GM19239 (cell line): Measurements from ENCODE around the gene TNFRSF1A.

Experiments
- DNase-seq: peaks from one replicate; pipeline ENCODE4 v3.0.0; 2011; ENCODE audit warnings: low spot score; ENCODE audit not compliant: insufficient read length
- FAIRE-seq: peaks from 2 replicates; lab custom pipeline; 2011; peaks lifted over from hg19 to GRCh38; lab: Jason Lieb, UNC

TNFRSF1A gene

DNA sequence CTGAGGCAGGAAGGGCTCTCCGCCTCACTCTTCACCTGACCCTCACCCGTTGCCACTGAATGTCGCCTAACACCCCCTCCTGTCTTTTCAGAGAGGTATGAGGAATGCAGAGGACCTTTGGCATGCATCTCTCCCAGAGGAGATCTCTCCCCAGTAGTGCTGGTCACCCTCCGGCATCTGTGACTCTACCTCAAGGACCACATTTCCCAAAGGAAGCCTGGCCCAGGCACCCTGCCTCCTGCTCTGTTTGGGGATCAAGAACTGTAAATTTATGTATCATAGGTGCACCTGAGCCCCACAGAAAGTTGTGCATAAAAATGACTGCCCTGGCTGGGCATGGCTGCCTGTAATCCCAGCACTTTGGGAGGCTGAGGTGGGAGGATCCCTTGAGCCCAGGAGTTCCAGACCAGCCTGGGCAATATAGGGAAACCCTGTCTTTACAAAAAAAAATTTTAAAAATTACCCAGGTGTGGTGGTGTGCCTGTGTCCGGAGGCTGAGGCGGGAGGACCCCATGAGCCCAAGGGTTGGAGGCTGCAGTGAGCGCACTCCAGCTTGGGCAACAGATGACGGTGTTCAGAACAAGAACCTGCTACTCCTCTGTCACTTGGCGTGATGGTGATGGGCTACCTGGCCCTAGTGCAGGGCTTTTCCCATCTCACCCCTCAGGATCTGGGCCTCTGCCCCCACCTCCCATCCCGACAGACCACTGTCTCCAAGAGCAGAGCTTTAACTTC is 13.7 kb downstream of the TNFRSF1A start:
- DNase-seq (no peak), FAIRE-seq (no peak)

DNA sequence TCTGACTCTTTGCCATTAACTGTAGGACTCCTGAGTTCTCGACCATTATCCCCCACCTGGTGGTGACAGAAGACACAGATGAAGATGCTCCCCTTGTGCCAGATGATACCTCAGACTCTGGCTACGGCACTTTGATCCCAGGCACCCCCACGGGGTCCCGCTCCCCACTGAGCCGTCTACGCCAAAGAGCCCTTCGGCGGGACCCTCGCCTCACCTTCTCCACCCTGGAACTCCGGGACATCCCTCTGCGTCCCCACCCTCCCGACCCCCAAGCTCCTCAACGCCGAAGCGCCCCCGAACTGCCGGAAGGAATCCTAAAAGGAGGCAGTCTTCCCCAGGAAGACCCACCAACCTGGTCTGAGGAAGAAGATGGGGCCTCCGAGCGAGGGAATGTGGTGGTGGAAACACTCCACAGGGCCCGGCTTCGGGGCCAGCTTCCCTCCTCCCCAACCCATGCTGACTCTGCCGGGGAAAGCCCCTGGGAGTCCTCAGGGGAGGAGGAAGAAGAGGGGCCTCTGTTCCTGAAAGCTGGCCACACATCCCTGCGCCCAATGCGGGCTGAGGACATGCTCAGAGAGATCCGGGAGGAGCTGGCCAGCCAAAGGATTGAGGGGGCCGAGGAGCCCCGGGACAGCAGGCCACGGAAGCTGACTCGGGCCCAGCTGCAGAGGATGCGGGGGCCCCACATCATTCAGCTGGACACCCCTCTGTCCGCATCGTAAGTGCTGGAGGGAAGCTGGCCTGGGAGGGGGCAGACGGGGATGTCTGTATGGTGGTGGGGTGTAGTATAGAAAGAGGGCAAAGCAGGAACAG is 14.4 kb downstream of the TNFRSF1A start:
- no peak for FAIRE-seq
- no peak for DNase-seq

DNA sequence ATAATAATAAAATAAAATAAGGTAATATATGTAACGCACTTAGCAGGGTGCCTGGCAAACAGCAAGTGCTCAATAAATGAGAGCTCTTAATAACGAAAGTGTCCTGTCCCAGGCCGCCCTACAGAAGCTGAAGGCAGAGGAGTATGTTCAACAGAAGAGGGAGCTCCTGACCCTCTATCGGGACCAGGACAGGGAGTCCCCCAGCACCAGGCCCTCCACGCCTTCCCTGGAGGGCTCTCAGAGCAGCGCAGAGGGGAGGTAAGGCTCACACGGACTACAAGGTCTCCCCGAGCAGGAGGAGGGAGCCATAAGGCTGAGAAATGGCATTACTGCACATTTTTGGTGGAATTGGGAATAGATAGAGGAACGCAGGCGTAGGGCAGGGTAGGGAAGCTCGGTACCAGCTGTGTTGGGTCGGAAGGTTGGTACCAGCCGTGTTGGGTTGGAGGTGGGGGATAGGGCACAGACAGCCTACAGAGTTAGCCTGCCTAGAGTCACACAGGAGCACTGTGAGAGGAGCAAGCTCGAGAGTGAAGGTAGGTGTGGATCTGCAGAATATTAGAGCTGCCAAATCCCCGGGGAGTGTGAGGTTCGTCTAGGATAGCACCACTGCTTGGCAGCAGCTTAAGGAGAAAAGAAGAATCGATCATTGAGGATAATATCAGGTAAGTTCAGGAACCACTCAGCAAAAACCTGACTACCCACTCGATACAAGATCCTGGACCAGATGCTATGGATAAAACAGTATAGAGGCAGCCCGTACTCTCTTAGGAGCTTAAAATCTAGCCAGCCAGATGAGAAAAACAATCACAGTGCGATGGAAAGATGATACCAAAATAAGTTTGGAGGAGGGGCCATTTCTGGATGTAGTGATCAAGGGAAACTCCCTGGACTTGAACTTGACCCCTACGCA is 15.3 kb downstream of the TNFRSF1A start:
- DNase-seq (no peak), FAIRE-seq (no peak)

DNA sequence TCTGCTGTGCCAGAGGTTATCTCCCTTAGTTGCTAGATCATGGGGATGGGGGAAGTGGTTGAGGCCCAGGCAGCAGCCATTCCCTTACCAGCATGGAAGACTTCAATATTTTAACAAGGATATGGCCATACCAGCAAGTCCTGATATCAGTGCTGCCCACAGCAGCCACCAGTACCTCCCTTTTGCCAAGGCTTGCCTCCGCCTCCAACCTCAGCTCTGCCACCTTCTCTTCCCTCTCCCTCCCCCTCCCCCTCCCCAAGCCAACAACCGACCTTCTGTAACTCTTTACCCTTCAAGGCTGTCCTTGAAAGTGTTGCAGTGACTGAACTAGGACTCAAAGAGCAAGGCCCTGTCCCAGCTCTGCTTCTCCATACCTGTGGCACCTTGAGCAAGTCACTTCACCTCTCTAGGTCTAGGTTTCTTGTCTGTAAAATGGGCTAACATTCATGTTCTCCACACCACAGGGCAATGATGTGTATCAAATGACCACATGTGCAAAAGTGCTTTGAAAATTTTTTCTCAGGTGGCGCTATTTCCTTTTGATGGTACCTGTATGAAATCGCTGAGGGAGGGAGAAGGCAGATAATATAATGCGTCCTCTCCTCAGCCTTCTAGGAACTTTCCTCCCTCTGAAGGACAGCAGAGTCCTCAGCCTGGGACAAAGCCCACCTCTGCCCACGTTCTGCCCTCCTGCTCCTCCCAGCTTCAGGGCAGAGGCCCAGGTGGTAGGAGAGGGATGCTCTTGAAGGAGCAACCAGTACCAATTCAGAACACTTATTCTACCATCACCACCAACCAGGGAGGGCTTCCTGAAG is 16.7 kb downstream of the TNFRSF1A start:
- FAIRE-seq (no peak), DNase-seq (no peak)

DNA sequence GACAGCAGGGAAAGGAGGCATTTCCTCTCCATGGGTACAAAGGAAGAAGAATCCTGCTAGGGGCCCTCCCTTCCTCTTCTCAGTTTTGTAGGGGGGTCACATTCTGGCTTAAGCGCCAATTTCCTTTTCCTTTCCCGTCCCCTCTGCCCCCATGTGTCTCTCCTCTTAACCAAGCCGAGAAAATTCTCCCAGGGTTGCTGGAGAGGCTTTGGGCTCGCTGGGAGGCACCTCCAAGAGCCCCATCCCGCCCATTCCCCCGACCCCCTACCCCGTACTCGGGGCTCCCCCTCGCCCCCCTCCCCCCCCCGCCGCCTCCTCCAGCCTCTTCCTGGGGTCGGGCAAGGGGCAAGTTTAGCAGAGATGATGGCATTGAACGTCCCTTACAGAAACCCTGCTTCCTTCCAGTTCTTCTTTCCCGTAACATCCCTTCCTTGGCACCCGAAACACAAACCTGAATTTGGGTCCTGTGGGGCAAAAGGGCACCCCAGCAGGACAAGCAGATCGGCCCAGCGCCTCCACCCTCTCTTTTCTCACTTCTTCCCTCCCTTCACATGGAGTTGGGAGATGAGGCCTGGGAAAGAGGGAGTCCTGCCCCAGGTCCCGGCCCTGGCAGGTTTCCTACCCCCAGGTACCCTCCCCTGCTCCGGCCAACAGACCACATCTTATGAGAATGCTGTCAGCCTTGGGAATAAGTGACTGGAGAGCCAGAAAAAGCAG is 17.7 kb downstream of the TNFRSF1A start:
- DNase-seq = no peak
- no peak for FAIRE-seq

DNA sequence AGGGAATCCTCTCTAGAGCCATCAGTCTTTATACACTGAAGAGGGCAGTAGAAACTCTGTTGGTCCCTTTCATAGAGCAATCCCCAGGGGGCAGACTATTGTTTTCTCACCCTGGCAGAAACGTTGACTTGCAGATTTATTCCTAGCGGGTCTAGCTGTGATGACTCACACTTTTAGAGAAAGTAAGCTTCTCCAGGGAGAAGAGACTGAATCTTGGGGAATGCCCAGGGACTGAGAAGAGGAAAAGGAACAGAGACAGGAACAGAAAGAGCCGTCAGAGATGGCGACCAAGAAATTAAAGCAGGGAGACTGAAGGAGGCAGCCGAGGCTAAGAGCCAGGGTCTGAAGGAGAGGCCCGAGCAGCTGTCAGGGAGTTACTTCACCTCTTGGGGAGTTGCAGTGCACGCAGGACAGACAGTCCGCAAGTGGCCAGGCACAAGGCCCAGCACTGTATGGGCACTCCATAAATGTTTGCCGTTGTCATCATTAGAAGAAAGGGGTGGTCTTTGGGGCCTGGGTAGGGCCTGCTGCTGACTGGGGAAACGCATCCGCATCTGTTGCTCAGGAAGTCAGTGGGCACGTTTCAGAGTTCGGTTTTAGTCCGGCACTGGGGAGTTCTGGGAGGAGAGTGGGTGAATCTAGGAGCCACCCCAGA is 18.4 kb downstream of the TNFRSF1A start:
- FAIRE-seq (peak; percentile 89), DNase-seq (peak; percentile 79)

DNA sequence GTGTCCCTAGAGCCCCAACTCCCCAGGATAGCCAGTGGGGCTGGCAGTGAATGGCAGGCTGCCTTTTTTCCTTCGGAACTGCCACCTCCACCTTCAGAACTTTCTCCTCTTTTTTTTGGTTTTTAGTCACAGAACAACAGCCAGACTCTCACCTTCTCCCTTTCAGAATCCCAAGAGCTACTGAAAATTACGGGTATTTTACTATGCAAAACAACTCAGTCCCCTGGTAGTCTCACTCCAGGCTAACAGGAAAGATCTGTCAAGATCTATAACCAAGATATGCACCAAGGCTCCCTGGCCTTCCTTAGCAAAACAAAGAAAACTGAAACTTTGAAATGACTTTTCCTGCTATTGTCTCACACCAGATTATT is 18.9 kb downstream of the TNFRSF1A start:
- FAIRE-seq = no peak
- DNase-seq = no peak

DNA sequence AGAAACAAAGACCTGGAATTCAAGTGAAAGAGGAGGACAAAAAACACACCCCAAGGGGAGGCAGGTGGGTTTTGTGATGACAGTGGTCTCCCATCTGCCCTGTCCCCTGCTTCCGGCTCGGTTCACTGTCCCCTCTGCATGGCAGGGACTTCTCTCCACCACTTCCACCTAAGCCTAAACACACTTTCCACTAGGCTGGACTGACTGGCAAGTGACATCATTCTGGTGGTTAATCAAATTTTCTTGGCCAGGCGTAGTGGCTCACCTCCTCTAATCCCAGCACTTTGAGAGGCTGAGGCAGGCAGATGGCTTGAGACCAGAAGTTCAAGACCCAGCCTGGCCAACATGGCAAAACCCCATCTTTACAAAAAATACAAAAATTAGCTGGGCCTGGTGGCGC is 19.5 kb downstream of the TNFRSF1A start:
- DNase-seq (no peak), FAIRE-seq (no peak)

DNA sequence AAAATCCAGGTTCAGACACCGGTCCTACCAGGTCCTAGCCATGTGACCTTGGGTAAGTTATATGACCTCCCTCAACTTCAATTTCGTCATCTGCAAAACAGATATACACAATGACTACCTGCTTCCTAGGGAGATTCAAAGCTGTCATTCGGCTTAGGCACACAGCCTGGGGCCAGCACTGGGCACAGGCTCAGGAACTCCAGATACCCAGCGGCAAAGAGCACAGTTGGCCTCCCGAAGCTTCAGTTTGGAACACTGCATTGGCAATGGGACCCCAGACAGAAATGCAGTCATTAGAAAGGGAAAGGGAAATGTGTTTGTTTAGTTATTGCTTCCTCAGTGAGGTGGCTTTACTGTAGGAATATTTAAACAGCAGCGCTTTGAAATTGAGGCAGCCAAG is 20.0 kb downstream of the TNFRSF1A start:
- no peak for FAIRE-seq
- no peak for DNase-seq

DNA sequence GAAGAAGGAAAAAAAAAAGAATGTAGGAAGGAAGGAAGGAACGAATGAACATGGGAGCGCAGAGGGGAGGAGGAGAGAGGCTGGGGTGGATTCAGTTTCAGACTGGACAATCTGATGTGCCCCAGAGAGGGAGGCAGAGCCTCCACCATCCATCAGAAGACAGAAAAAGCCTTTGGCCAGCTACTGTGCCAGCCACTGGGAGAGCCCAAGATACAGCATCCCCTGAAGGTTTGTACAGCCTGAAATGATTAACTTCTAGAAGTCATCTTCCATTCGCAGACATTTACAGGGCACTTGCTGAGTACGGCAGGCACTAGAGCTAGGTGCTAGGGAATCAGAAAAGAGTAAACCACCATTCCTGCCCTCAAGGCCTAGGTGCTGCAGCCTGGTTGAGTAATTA is 22.4 kb downstream of the TNFRSF1A start:
- FAIRE-seq (no peak), DNase-seq (no peak)

DNA sequence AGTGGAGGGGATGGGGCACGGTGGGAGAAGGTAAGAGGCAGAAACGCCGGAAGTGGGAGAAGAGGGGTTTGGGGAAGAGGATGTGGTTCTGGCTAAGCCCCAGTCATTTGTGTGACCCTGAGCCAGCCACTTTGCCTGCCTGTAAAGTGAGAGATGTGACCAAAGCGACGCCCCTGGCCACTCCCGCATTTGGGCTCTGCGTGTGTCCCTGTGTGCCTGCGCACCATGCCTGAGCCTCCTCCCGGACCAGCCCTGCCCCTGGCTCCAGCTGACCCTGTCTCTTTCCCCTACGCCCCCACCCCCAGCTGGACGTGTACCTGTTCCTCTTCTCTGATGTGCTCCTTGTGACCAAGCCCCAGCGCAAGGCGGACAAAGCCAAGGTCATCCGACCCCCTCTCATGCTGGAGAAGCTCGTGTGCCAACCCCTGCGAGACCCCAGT is 23.4 kb downstream of the TNFRSF1A start:
- FAIRE-seq (no peak), DNase-seq (no peak)

DNA sequence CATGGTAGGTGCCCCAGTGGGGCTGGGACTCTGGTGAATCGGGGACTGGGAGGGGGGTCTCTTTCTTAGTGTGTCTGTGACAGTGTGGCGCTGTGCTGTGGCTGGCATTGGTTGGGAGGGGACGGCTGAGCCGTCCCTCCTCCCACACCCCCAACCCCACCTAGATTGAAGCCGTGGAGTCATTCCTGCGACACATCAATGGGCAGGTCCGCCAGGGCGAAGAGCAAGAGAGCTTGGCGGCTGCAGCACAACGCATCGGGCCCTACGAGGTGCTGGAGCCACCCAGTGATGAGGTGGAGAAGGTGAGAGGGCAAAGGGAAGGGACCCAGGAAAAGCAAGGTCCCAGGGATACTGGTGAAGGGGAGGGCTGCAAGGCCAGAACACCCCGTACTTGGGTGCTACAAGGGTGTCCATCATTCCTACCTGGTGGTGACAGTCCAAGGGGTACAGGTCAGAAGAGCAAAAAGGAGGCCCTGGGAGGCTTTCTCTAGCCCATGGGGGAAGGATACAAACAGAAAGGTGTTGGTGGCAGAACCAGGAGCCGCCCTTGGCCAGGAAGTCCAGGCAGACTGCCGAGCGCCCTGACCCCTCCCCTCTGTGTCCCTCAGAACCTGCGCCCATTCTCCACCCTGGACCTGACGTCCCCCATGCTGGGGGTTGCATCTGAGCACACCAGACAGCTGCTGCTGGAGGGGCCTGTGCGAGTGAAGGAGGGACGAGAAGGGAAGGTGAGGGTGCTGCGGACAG is 24.0 kb downstream of the TNFRSF1A start:
- DNase-seq (no peak), FAIRE-seq (no peak)

DNA sequence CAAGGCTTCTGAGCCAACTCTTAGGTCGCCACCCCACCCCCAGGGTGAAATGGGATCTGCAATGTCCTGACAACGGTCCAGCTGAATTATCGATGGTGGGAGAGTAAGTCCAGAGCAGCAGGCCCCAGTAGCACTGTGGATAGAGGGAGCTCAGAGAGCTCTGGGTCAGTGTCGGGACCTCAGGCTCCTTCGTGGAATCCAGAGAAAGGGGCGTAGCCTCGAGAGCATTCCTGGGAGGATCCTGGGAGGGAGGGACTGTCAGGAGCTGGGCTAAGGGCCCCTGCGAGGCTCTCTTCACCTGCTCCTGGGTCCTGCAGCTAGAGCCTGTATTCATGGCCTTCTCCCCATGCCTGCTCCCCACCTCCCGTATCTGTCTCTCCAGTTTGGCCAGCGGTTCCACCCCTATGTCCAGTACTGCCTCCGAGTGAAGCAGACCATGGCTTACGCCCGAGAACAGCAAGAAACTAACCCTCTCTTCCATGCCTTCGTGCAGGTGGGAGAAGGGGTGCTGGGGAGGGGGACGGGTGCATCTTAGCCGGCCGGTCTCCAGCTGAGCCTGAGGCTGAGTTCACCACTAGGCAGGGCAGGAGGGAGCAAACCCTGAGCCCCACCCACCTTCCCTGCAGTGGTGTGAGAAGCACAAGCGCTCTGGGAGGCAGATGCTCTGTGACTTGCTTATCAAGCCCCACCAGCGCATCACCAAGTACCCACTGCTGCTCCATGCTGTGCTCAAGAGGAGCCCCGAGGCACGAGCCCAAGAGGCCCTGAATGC is 24.8 kb downstream of the TNFRSF1A start:
- DNase-seq = no peak
- FAIRE-seq = no peak

DNA sequence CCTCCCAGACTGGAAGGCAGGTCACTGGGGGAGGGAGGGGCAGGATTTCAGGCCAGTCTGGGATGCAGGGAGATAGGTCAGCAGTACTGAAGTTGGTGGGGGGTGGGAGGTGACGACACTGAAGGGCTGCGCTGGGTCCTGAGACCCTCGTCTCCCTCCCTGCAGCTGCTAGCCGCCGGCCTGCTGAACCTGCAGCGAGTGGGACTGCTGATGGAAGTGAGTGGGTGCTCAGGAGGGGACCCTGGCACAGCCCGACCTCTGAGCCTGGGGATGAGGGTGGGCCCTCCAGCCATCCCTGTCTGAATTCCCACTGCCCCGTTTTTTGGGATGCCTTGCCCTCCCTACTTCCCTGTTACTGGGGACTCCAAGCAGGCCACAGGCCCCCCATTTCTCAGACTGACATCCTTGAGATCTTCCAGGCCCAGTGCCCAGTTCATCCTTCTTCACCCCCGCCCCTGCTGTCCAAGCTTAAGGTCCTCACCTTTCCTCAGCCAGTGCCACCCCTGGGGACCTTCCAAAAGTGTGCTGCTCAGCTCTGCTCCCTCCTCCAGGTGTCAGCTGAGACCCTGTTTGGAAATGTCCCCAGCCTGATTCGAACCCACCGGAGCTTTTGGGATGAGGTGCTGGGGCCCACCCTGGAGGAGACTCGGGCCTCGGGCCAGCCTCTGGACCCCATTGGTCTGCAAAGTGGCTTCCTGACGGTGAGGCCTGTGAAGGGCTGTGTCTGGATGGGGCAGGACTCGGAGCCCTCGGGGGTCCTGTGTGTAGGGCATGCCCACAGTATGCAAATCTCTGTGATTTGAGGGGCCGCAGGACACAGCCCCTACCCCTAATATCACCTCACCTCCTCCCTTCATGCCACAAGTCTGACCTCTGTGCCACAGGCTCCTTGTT is 25.9 kb downstream of the TNFRSF1A start:
- FAIRE-seq = no peak
- no peak for DNase-seq

DNA sequence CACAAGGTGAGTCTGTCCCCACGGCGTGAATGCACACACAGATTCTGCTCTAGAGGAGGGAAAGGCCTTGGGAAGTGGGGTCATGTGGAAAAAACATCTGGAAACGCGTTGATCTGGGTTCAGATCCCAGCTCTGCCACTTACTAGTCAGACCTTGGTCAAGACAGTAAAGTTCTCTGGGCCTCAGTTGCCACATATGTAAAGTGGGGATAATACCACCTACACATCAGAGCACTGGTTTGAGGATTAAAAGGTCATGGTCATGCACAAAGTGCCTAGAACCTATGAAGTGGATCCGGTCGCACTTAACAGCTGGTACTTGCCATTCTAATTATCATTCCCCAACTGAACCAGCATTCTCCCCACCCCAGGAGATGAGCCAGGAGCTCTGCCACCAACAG is 26.7 kb downstream of the TNFRSF1A start:
- DNase-seq = no peak
- no peak for FAIRE-seq

DNA sequence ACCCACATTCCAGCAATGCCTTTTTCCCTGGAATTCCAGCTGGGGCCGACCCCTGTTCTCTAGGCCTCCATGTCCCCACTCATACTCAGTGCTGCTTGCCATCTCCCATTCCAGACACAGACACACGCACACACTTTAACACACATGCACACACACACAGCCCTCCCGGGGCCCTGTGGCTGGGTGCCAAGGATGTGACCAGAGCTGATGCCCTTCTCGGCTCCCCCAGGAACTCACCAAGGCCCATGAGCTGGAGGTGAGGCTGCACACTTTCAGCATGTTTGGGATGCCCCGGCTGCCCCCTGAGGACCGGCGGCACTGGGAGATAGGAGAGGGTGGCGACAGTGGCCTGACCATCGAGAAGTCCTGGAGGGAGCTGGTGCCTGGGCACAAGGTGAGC is 27.1 kb downstream of the TNFRSF1A start:
- DNase-seq (no peak), FAIRE-seq (no peak)
